ENCODE measurements around the gene DALRD3. TPM values are rescaled to one million over a fixed set of nuclear protein-coding genes. Genes with fewer than 3 reads are reported as not detected.
"Not testable (repeated sequence)": the region's sequence is repeated elsewhere in the genome, so short reads cannot be mapped to it uniquely, and the experiment has no call there.

The DALRD3 gene
- total RNA-seq, 1 experiment from 2014 or later: 55.5 TPM

GRCh38 chr3:49015765-49016164 is 2.6 kb downstream of the DALRD3 start:
- DNase-seq: no peak
- no peaks in the 10 kb centered on the region for H3K27me3 ChIP-seq (ENCODE audit: control insufficient read depth, insufficient read depth, low read length)
- no peak overlapping the region for H3K4me3 ChIP-seq (ENCODE audit: insufficient read depth, low read depth, low read length)
- H3K36me3 ChIP-seq (replicated peaks; ENCODE audit: control insufficient read depth, insufficient read depth, low read length): peaks cover 41% of the 10 kb centered on the region

- Histone ChIP-seq H3K27me3 (ENCODE audit: control insufficient read depth, insufficient read depth, low read length) (no peaks in the 10 kb centered on the region), H3K4me3 (ENCODE audit: insufficient read depth, low read depth, low read length) (no peak overlapping the region), H3K36me3 (replicated peaks; ENCODE audit: control insufficient read depth, insufficient read depth, low read length) (peaks cover 41% of the 10 kb centered on the region)
- no peak for DNase-seq
These were observed 3.3 kb downstream of the DALRD3 start for GRCh38 chr3:49015072-49015471.

GRCh38 chr3:49013738-49014660 is 4.4 kb downstream of the DALRD3 start:
- peak; percentile 89 for DNase-seq
- peaks cover 42% of the 10 kb centered on the region for H3K36me3 ChIP-seq (replicated peaks; ENCODE audit: control insufficient read depth, insufficient read depth, low read length)
- H3K4me3 ChIP-seq (ENCODE audit: insufficient read depth, low read depth, low read length): no peak overlapping the region
- H3K27me3 ChIP-seq (ENCODE audit: control insufficient read depth, insufficient read depth, low read length): no peaks in the 10 kb centered on the region

GRCh38 chr3:49013113-49013737 is 5.2 kb downstream of the DALRD3 start:
- Histone ChIP-seq H3K4me3 (ENCODE audit: insufficient read depth, low read depth, low read length) (no peak overlapping the region), H3K27me3 (ENCODE audit: control insufficient read depth, insufficient read depth, low read length) (no peaks in the 10 kb centered on the region), H3K36me3 (replicated peaks; ENCODE audit: control insufficient read depth, insufficient read depth, low read length) (peaks cover 42% of the 10 kb centered on the region)
- no peak for DNase-seq

- H3K27me3 ChIP-seq (ENCODE audit: control insufficient read depth, insufficient read depth, low read length): no peaks in the 10 kb centered on the region
- peaks cover 42% of the 10 kb centered on the region for H3K36me3 ChIP-seq (replicated peaks; ENCODE audit: control insufficient read depth, insufficient read depth, low read length)
- no peak overlapping the region for H3K4me3 ChIP-seq (ENCODE audit: insufficient read depth, low read depth, low read length)
- DNase-seq: no peak
These were observed 5.9 kb downstream of the DALRD3 start for GRCh38 chr3:49012441-49013017.

GRCh38 chr3:49009396-49009795 is 9.0 kb downstream of the DALRD3 start:
- DNase-seq: no peak
- no peaks in the 10 kb centered on the region for H3K27me3 ChIP-seq (ENCODE audit: control insufficient read depth, insufficient read depth, low read length)
- no peak overlapping the region for H3K4me3 ChIP-seq (ENCODE audit: insufficient read depth, low read depth, low read length)
- peaks cover 20% of the 10 kb centered on the region for H3K36me3 ChIP-seq (replicated peaks; ENCODE audit: control insufficient read depth, insufficient read depth, low read length)

- DNase-seq; H3K27me3 ChIP-seq (ENCODE audit: control insufficient read depth, insufficient read depth, low read length): not testable (repeated sequence)
- peak overlapping the region; percentile 92 for H3K4me3 ChIP-seq (ENCODE audit: insufficient read depth, low read depth, low read length)
- peaks cover 16% of the 10 kb centered on the region for H3K36me3 ChIP-seq (replicated peaks; ENCODE audit: control insufficient read depth, insufficient read depth, low read length)
These were observed 9.8 kb downstream of the DALRD3 start for GRCh38 chr3:49008627-49009026.

- peak; percentile 99 for DNase-seq
- peak overlapping the region; percentile 92 for H3K4me3 ChIP-seq (ENCODE audit: insufficient read depth, low read depth, low read length)
- H3K36me3 ChIP-seq (replicated peaks; ENCODE audit: control insufficient read depth, insufficient read depth, low read length): peaks cover 12% of the 10 kb centered on the region
- no peaks in the 10 kb centered on the region; the same call in 1 of the 2 replicates for H3K27me3 ChIP-seq (ENCODE audit: control insufficient read depth, insufficient read depth, low read length)
These were observed 10.4 kb downstream of the DALRD3 start for GRCh38 chr3:49007771-49008528.

- Histone ChIP-seq H3K36me3 (replicated peaks; ENCODE audit: control insufficient read depth, insufficient read depth, low read length) (peaks cover 10% of the 10 kb centered on the region), H3K27me3 (ENCODE audit: control insufficient read depth, insufficient read depth, low read length) (no peaks in the 10 kb centered on the region; the same call in 1 of the 2 replicates), H3K4me3 (ENCODE audit: insufficient read depth, low read depth, low read length) (peak within 1 kb of the TSS; percentile 92)
- peak; percentile 100 for DNase-seq
These were observed 11.2 kb downstream of the DALRD3 start, which contains the start of gene WDR6 for GRCh38 chr3:49007068-49007770. Gene WDR6, plus strand, starts transcription at chr3:49007391. Its CDS starts 41 bp downstream, at chr3:49007432.

- Histone ChIP-seq H3K27me3 (ENCODE audit: control insufficient read depth, insufficient read depth, low read length) (no peaks in the 10 kb centered on the region; the same call in 1 of the 2 replicates), H3K4me3 (ENCODE audit: insufficient read depth, low read depth, low read length) (peak overlapping the region; percentile 92), H3K36me3 (replicated peaks; ENCODE audit: control insufficient read depth, insufficient read depth, low read length) (peaks cover 4% of the 10 kb centered on the region)
- no peak for DNase-seq
These were observed 11.8 kb downstream of the DALRD3 start for GRCh38 chr3:49006408-49007067.

GRCh38 chr3:49005998-49006397 is 12.4 kb downstream of the DALRD3 start:
- DNase-seq: no peak
- Histone ChIP-seq H3K27me3 (ENCODE audit: control insufficient read depth, insufficient read depth, low read length) (no peaks in the 10 kb centered on the region; the same call in 1 of the 2 replicates), H3K4me3 (ENCODE audit: insufficient read depth, low read depth, low read length) (no peak overlapping the region), H3K36me3 (replicated peaks; ENCODE audit: control insufficient read depth, insufficient read depth, low read length) (peaks cover 2% of the 10 kb centered on the region)

GRCh38 chr3:49005303-49005680 is 13.1 kb downstream of the DALRD3 start:
- Histone ChIP-seq H3K4me3 (ENCODE audit: insufficient read depth, low read depth, low read length) (no peak overlapping the region), H3K36me3 (replicated peaks; ENCODE audit: control insufficient read depth, insufficient read depth, low read length) (peaks cover 2% of the 10 kb centered on the region), H3K27me3 (ENCODE audit: control insufficient read depth, insufficient read depth, low read length) (no peaks in the 10 kb centered on the region; the same call in 1 of the 2 replicates)
- no peak for DNase-seq

All from H7 (cell line).